IMR-90 (cell line): Measurements from ENCODE around the gene OPALIN.

Experiments used
- BHLHE40 ChIP-seq: fragments of 150-350 bp; IDR thresholded peaks from 2 replicates; pipeline ENCODE4 v1.6.1; 2016; ENCODE audit warnings: mild to moderate bottlenecking, low read depth, low read length
- CEBPB ChIP-seq: IDR thresholded peaks from 2 replicates; pipeline ENCODE4 v1.6.1; 2012; ENCODE audit warnings: low read depth, low read length, improper control_type of control experiment
- CTCF ChIP-seq: conservative IDR thresholded peaks from 2 replicates; pipeline ENCODE4 v1.5.1; 2012; ENCODE audit warnings: mild to moderate bottlenecking, low read depth, low read length, improper control_type of control experiment
- MXI1 ChIP-seq: IDR thresholded peaks from 2 replicates; pipeline ENCODE4 v1.6.1; 2012; ENCODE audit warnings: low read depth, mild to moderate bottlenecking, low read length, moderate library complexity, borderline replicate concordance
- NFE2L2 ChIP-seq: fragments of 150-350 bp; IDR thresholded peaks from 2 replicates; pipeline ENCODE4 v1.6.1; 2016; ENCODE audit warnings: low read depth, mild to moderate bottlenecking, low read length
- POLR2A ChIP-seq: IDR thresholded peaks from 2 replicates; pipeline ENCODE4 v1.6.1; 2012; ENCODE audit warnings: mild to moderate bottlenecking, low read depth, low read length
- RAD21 ChIP-seq: IDR thresholded peaks from 2 replicates; pipeline ENCODE4 v1.6.1; 2012; ENCODE audit warnings: low read length, improper control_type of control experiment
- SMC3 ChIP-seq: fragments of 150-350 bp; IDR thresholded peaks from 2 replicates; pipeline ENCODE4 v1.6.1; 2016; ENCODE audit warnings: low read depth, mild to moderate bottlenecking, antibody characterized with exemption, low read length, moderate library complexity
- TF ChIP-seq, protein P1 (sequence below): fragments of 150-350 bp; IDR thresholded peaks from 2 replicates; pipeline ENCODE4 v1.6.1; 2017; ENCODE audit warnings: mild to moderate bottlenecking, antibody characterized with exemption, low read length, low read depth

GRCh38 chr10:96325719-96326373 is 33.0 kb downstream of the OPALIN start:
- TF ChIP-seq CTCF: no peak
- no peak for TF ChIP-seq RAD21
- no peak for TF ChIP-seq BHLHE40
- no peak for TF ChIP-seq SMC3
- TF ChIP-seq, protein P1, sequence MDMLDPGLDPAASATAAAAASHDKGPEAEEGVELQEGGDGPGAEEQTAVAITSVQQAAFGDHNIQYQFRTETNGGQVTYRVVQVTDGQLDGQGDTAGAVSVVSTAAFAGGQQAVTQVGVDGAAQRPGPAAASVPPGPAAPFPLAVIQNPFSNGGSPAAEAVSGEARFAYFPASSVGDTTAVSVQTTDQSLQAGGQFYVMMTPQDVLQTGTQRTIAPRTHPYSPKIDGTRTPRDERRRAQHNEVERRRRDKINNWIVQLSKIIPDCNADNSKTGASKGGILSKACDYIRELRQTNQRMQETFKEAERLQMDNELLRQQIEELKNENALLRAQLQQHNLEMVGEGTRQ: no peak
- TF ChIP-seq POLR2A: no peak
- TF ChIP-seq CEBPB: no peak
- TF ChIP-seq MXI1: no peak
- no peak for TF ChIP-seq NFE2L2
